ENCODE results near the gene NAV3.

Gene NAV3

DNA sequence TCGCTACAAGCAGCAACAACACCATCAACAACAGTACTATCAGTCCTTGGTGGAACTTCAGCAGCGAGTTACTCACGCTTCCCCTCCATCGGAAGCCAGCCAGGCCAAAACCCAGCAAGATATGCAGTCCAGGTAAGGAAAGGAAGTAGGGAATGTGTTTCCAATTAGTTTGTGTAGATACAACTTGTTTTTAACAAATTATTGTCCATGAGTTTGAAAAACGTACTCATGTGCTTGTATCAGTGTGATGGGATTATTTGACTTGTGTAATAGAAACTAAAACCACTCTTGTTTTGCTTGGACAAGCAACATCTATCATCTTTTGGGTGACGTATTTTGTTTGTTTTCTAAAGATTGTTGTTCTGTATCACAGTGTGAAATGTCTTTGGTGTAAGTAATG is 137.9 kb downstream of the NAV3 start:
- DNase-seq (ENCODE audit: low read depth): no peak
- in situ Hi-C loops (cut with HindIII; ENCODE audit: low sequenced_read_pairs): no loop called here
- TF ChIP-seq, protein P1, sequence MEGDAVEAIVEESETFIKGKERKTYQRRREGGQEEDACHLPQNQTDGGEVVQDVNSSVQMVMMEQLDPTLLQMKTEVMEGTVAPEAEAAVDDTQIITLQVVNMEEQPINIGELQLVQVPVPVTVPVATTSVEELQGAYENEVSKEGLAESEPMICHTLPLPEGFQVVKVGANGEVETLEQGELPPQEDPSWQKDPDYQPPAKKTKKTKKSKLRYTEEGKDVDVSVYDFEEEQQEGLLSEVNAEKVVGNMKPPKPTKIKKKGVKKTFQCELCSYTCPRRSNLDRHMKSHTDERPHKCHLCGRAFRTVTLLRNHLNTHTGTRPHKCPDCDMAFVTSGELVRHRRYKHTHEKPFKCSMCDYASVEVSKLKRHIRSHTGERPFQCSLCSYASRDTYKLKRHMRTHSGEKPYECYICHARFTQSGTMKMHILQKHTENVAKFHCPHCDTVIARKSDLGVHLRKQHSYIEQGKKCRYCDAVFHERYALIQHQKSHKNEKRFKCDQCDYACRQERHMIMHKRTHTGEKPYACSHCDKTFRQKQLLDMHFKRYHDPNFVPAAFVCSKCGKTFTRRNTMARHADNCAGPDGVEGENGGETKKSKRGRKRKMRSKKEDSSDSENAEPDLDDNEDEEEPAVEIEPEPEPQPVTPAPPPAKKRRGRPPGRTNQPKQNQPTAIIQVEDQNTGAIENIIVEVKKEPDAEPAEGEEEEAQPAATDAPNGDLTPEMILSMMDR (IDR thresholded peaks at IDR 0.05; ENCODE audit: low read depth, low read length, missing control alignments): no peak
- H3K4me3 ChIP-seq (ENCODE audit: low read depth, low read length): no peak overlapping the region

DNA sequence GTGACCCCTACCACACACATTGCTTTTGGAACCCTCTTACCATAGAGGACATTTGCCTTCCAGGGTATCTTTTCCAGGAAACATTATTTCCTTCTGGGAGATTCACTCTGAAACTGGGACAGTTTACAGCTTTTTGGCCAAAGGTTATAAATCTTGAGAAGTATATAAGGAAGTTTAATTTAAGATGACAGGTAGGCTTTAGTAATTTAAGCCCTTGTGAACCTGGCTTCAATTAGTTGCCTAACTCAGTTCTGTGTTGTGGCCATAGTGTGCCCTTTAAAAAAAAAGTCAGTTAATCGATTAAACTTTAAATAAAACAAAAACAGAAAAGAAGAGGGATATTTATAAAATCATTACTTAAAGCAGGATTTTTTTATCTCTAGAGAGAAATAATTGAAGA is 142.9 kb downstream of the NAV3 start:
- TF ChIP-seq, protein P1 (IDR thresholded peaks at IDR 0.05; ENCODE audit: low read depth, low read length, missing control alignments): no peak
- DNase-seq (ENCODE audit: low read depth): no peak
- no peak overlapping the region for H3K4me3 ChIP-seq (ENCODE audit: low read depth, low read length)
- in situ Hi-C loops (cut with HindIII; ENCODE audit: low sequenced_read_pairs): no loop called here

DNA sequence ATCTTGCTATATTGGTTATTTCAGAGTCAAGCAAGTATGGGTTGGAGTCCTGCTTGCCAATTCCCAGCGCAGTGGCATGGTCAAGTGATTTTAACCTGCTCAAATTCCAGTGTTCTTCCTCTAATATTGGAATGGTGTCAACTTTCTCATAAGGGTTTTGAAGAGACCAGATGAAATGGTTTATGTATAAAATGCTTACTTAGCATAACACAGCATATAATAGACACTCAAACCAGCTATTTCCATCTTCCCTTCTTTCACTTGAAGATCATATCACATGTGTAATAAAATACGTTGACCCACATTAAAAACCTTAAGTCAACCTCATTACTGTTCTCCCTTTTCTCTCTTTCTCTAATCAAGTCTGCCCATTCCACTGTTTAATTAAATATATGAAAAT is 144.0 kb downstream of the NAV3 start:
- in situ Hi-C loops (cut with HindIII; ENCODE audit: low sequenced_read_pairs): no loop called here
- TF ChIP-seq, protein P1 (IDR thresholded peaks at IDR 0.05; ENCODE audit: low read depth, low read length, missing control alignments): no peak
- DNase-seq (ENCODE audit: low read depth): no peak
- H3K4me3 ChIP-seq (ENCODE audit: low read depth, low read length): no peak overlapping the region

DNA sequence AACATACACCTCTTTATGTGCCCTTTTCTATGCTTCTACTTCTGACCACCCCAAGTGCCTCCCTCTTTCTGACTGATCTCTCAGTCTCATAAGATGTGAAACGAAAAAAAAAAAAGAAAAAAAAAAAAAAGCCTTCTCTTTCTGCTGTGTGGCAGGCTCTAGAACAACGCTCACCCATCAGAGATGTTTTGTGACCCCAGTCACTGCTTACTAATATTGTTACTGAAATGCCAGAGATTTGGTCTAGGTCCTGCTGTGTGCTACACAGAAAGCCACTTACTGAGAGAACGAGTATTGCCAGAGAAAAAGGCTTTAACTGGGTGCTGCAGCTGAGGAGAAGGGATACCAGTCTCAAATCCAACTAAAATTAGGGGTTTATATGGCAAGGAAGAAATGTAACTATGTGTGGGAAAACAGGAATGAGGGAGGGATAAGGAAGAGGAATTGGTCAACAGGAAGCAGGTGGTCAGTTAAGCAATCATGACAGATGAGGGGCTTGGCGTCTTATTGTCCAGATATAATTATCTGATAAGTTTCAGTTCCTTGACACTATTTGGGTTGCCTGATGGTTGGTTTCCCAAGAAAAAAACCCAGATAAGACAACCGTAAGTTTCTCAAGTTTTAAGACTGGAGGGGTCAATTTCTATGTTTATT is 149.0 kb downstream of the NAV3 start:
- TF ChIP-seq, protein P1 (IDR thresholded peaks at IDR 0.05; ENCODE audit: low read depth, low read length, missing control alignments): no peak
- DNase-seq (ENCODE audit: low read depth): no peak
- H3K4me3 ChIP-seq (ENCODE audit: low read depth, low read length): no peak overlapping the region
- in situ Hi-C loops (cut with HindIII; ENCODE audit: low sequenced_read_pairs): no loop called here

DNA sequence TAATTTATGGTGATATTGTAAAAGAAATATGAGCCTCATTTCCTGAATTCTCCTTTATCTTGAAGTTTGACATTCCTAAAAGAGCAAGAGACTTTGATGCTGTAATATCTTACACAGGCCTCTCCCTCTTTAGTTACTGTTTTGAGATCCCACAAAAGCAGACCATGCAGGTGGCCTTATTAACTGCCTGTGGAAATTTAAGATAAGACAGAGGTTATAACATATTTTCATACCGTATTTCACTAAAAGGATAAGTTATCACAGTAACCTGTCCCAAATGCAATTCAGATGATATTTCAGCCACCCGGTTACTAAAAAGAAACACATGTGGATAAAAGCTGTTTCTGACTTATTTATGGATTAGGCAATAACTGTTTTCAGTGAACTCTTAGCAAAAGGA is 150.1 kb downstream of the NAV3 start:
- no peak for DNase-seq (ENCODE audit: low read depth)
- TF ChIP-seq, protein P1 (IDR thresholded peaks at IDR 0.05; ENCODE audit: low read depth, low read length, missing control alignments): no peak
- H3K4me3 ChIP-seq (ENCODE audit: low read depth, low read length): no peak overlapping the region
- in situ Hi-C loops (cut with HindIII; ENCODE audit: low sequenced_read_pairs): no loop called here

DNA sequence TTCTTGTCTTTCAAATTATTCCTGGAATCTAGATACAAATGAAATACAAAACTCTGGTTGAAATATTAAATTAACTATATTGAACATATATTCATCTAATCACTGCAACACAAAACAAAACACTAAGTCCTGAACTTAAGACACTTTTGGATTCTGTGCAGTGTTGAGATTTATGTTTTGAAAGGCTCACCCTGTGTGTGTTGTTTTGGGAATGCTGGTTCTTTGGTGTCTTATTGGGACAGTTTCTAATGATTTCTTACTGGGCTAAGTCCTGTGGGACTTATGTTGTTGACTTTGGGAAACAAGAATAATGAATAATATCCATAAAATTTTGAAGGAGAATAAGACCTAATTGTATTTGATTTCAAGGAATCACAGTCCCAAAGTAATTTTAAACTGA is 153.2 kb downstream of the NAV3 start:
- DNase-seq (ENCODE audit: low read depth): no peak
- H3K4me3 ChIP-seq (ENCODE audit: low read depth, low read length): no peak overlapping the region
- in situ Hi-C loops (cut with HindIII; ENCODE audit: low sequenced_read_pairs): no loop called here
- TF ChIP-seq, protein P1 (IDR thresholded peaks at IDR 0.05; ENCODE audit: low read depth, low read length, missing control alignments): no peak
